ENCODE results near the gene APP. TPM values are rescaled to one million over a fixed set of nuclear protein-coding genes. Genes with fewer than 3 reads are reported as not detected.

APP gene
- total RNA-seq, 1 experiment from 2014 or later = 531 TPM

DNA sequence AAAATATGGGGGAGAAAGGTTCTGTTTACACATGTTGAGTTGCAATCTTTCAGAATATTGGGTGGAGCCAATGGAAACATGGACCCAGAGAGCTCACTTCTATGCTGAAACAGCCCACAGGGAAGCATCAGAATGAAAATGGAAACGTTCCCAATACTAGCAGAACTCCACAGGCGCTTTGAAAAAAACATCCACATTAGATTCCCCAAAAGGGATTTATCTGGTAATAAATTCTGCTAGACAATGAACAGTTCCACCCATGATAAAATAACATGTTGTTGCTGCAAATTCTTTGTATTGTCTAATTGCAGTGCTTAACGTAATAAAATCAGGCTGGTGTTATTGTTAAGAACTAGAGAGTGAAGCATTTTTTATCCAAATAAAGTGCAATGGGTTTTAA lies 238.8 kb downstream of the APP start:
- DNase-seq (ENCODE audit: low spot score) = no peak
- H3K4me3 ChIP-seq (ENCODE audit: low read depth, low read length, poor library complexity, severe bottlenecking) = no peak overlapping the region
- H3K27me3 ChIP-seq (replicated peaks; ENCODE audit: insufficient read depth, low read depth, low read length, poor library complexity) = no peaks in the 10 kb centered on the region
- peaks cover 17% of the 10 kb centered on the region for H3K4me1 ChIP-seq (ENCODE audit: insufficient read depth, low read length, poor library complexity, severe bottlenecking)
- no peak overlapping the region for H3K27ac ChIP-seq (ENCODE audit: low read depth, low read length, poor library complexity, severe bottlenecking)
- H3K9me3 ChIP-seq (ENCODE audit: low read depth, low read length, poor library complexity, severe bottlenecking) = no peaks in the 10 kb centered on the region
- no peak for TF ChIP-seq CTCF (conservative IDR thresholded peaks at IDR 0.05; ENCODE audit: low read depth, low read length)
- no peak for TF ChIP-seq EZH2 (IDR thresholded peaks at IDR 0.05; ENCODE audit: borderline replicate concordance, low read depth, low read length, poor library complexity, severe bottlenecking)
- CTCF ChIA-PET = no interaction called here
- intact Hi-C loops (cut with micrococcal nuclease; ENCODE audit: unreplicated experiment) = no loop called here
- BruUV-seq (replicated peaks) = no TSS peak
- peaks cover 3% of the 10 kb centered on the region for H3K36me3 ChIP-seq (ENCODE audit: insufficient read depth, low read length, poor library complexity, severe bottlenecking)
- POLR2A ChIA-PET (ENCODE audit: low non-redundant PET) = no interaction called here

DNA sequence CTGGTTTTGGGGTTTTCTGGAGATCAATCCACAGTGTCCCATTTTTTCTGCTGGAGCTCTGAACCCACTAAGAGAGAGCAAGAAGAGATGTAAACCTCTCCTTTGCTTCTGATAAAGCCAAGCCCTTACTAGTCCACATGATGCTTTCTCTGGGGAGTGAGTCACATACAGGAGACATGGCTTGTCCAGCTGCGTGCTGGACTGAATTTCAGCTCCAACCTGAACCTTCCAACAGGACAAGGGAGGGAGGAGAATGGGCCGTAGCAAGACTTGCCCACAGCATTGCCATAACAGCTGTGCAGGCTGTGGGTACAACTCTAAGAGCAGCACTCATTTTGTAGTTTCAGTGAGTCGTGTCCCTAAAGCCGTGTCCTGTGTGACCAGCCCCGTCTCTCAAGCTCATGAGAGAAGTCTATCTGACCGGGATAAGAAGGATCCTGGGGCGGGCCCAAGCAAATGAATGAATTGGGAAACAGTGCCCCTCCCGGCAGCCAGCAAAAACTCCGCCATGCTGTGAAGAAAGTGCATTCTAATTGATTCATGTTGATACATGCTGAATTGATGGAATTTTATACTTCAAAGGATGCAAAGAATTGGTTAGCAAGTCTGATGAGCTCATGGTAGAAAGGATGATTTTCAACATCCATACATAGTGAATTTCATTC lies 240.6 kb downstream of the APP start:
- no peak overlapping the region for H3K27ac ChIP-seq (ENCODE audit: low read depth, low read length, poor library complexity, severe bottlenecking)
- H3K4me1 ChIP-seq (ENCODE audit: insufficient read depth, low read length, poor library complexity, severe bottlenecking) = peaks cover 17% of the 10 kb centered on the region
- peak; percentile 16 for DNase-seq (ENCODE audit: low spot score)
- no peaks in the 10 kb centered on the region for H3K27me3 ChIP-seq (replicated peaks; ENCODE audit: insufficient read depth, low read depth, low read length, poor library complexity)
- POLR2A ChIA-PET (ENCODE audit: low non-redundant PET) = no interaction called here
- H3K36me3 ChIP-seq (ENCODE audit: insufficient read depth, low read length, poor library complexity, severe bottlenecking) = peaks cover 3% of the 10 kb centered on the region
- TF ChIP-seq EZH2 (IDR thresholded peaks at IDR 0.05; ENCODE audit: borderline replicate concordance, low read depth, low read length, poor library complexity, severe bottlenecking) = no peak
- TF ChIP-seq CTCF (conservative IDR thresholded peaks at IDR 0.05; ENCODE audit: low read depth, low read length) = 0 out of 2 replicates have a peak, but pooled peaks have one; percentile 16
- no TSS peak for BruUV-seq (replicated peaks)
- intact Hi-C loops (cut with micrococcal nuclease; ENCODE audit: unreplicated experiment) = no loop called here
- H3K4me3 ChIP-seq (ENCODE audit: low read depth, low read length, poor library complexity, severe bottlenecking) = no peak overlapping the region
- CTCF ChIA-PET = no interaction called here
- no peaks in the 10 kb centered on the region for H3K9me3 ChIP-seq (ENCODE audit: low read depth, low read length, poor library complexity, severe bottlenecking)

- TF ChIP-seq EZH2 (IDR thresholded peaks at IDR 0.05; ENCODE audit: borderline replicate concordance, low read depth, low read length, poor library complexity, severe bottlenecking) = no peak
- TF ChIP-seq CTCF (conservative IDR thresholded peaks at IDR 0.05; ENCODE audit: low read depth, low read length) = no peak
- intact Hi-C loops (cut with micrococcal nuclease; ENCODE audit: unreplicated experiment) = no loop called here
- Histone ChIP-seq H3K9me3 (ENCODE audit: low read depth, low read length, poor library complexity, severe bottlenecking) (no peaks in the 10 kb centered on the region), H3K4me1 (ENCODE audit: insufficient read depth, low read length, poor library complexity, severe bottlenecking) (peaks cover 17% of the 10 kb centered on the region), H3K4me3 (ENCODE audit: low read depth, low read length, poor library complexity, severe bottlenecking) (no peak overlapping the region), H3K27ac (ENCODE audit: low read depth, low read length, poor library complexity, severe bottlenecking) (no peak overlapping the region), H3K27me3 (replicated peaks; ENCODE audit: insufficient read depth, low read depth, low read length, poor library complexity) (no peaks in the 10 kb centered on the region), H3K36me3 (ENCODE audit: insufficient read depth, low read length, poor library complexity, severe bottlenecking) (peaks cover 3% of the 10 kb centered on the region)
- POLR2A ChIA-PET (ENCODE audit: low non-redundant PET) = no interaction called here
- DNase-seq (ENCODE audit: low spot score) = no peak
- CTCF ChIA-PET = no interaction called here
- no TSS peak for BruUV-seq (replicated peaks)
These were observed 243.2 kb downstream of the APP start for GRCh38 chr21:25927195-25927880.

Measured in A673 (cell line).